HG03108 (cell line): Measurements from ENCODE around the gene PBLD.
"Not testable (repeated sequence)": the region's sequence is repeated elsewhere in the genome, so short reads cannot be mapped to it uniquely, and the experiment has no call there.

ENCODE experiments used
- ATAC-seq: cut with Tn5 transposase; IDR thresholded peaks from one replicate; pipeline ENCODE4 v1.9.1; 2021; ENCODE audit warnings: moderate library complexity; ENCODE audit not compliant: unreplicated experiment

PBLD gene

GRCh38 chr10:68331455-68332258, 1.1 kb downstream of the PBLD start, which contains the start of gene HNRNPH3:
HNRNPH3 (plus strand) TSS chr10:68332064; CDS start chr10:68337222, 5,158 bp downstream.
- peak; percentile 75 for ATAC-seq

GRCh38 chr10:68330852-68331454, 1.8 kb downstream of the PBLD start:
- no peak for ATAC-seq

DNA sequence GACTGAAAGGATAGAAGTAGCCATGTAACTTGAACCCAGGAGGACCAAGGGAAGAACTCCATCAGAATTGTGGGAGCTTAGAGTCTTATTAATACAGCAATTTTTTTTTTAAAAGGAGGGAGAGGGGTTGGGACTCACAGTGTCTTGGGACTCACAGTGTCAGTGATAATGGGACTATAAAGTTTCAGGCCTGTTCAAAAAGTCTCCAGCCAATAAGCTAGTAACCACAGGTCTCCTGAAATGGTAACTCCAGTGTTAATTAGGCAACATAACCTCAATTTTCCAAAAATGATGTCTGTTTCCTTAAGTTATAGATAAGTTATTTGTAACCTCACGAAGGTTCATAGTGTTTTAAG, 3.2 kb downstream of the PBLD start:
- no peak for ATAC-seq

- no peak for ATAC-seq
Observed at GRCh38 chr10:68327889-68328786, 4.6 kb downstream of the PBLD start.

DNA sequence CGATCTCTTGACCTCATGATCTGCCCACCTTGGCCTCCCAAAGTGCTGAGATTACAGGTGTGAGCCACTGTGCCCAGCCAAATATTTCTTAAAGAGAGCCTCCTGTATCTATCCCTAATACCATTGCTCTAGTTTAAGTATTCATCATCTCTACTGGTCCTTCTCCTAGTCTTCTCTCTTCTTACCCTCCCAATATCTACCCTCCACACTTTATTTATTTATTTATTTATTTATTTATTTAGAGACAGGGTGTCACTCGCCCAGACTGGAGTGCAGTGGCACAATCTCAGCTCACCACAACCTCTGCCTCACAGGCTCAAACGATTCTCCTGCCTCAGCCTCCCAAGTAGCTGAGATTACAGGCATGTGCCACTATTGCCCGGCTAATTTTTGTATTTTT, 8.3 kb downstream of the PBLD start:
- not testable (repeated sequence) for ATAC-seq

DNA sequence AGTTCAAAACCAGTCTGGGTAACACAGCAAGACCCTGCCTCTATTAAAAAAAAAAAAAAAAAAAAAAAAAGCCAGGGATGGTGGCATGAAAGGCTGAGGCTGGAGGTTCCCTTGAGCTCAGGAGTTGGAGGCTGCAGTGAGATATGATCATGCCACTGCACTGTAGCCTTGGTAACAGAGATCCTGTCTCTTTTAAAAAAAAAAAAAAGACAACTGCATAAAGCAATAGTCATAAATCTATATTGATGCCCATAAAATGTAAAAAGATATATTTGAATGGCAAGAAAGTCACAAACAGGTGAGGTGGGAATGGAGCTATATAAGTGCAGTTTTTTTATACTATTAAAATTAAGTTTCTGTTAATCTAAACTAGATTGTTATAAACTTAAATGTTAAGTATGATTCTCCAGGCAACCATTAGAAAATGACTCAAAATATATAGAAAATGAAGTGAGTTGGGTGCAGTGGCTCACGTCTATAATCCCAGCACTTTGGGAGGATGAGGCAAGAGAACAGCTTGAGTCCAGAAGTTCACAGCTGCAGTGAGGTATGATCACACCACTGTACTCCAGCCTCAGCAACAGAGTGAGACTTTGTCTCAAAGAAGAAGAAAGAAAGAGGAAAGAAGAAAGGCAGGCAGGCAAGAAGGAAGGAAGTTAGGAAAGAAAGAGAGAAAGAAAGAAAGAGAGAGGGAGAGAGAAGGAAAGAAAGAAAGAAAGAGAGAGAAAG, 14.2 kb downstream of the PBLD start:
- no peak for ATAC-seq

DNA sequence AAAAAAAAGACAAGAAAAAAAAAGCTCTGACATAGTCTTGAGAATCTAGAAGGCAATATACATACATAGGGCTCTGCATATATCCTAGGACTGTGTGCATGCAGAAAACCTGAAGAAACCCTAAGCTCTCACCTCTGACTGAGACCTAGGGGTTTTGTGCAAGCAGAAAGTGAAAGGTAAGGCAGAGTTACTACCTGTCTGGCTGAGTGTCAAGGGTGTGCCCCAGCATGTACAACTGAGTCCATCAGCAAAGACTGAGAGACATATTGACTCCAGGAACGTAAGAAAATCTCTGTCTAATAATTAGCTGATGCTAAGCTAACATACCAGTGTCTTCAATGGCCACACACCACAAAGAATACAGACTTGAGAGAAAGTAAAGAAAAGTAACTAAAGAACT, 17.1 kb downstream of the PBLD start:
- no peak for ATAC-seq

DNA sequence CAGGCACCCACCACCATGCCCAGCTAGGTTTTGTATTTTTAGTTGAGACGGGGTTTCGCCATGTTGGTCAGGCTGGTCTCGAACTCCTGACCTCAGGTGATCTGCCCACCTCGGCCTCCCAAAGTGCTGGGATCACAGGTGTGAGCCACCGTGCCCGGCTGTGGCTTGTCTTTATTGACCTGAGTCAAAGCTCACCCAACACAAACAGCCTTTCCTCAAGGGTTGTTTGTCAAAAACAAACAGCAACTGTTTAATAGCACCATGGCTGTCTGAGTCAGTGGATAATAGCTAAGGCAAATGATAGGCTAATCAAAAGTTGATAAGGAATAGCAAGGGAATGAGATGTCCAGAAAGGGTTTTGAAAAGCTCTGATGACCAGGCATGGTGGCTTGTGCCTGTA, 17.8 kb downstream of the PBLD start:
- ATAC-seq: not testable (repeated sequence)

- no peak for ATAC-seq
Observed at GRCh38 chr10:68310531-68310930, 22.2 kb downstream of the PBLD start.

- ATAC-seq: no peak
Observed at GRCh38 chr10:68305854-68306253, 26.9 kb downstream of the PBLD start.

GRCh38 chr10:68303849-68304412, 28.8 kb downstream of the PBLD start:
- ATAC-seq: no peak

DNA sequence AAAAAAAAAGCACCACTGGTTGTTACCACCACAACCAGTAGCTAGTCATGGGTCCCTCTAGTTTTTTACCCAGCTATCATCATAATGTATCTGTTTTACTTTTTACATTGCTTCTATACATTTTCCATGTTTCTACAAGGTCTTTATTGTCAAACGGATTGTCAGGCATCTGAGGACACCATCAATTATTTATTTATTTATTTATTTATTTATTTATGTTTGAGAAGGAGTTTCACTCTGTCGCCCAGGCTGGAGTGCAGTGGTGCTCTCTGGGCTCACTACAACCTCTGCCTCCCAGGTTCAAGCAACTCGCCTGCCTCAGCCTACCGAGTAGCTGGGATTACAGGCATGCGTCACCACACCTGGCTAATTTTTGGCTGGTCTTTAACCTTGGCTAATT, 29.9 kb downstream of the PBLD start:
- no peak for ATAC-seq

DNA sequence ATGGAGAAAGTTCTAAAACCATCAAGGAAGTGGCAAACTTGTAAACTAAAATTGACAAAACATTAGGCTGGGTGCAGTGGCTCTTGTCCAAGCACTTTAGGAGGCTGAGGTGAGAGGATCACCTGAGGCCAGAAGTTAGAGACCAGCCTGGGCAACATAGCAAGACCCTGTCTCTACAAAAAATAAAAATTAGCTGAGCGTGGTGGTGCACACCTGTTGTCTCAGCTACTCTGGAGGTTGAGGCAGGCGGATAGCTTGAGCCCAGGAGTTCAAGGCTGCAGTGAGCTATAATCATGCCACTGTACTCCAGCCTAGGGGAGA, 30.3 kb downstream of the PBLD start:
- ATAC-seq: no peak

DNA sequence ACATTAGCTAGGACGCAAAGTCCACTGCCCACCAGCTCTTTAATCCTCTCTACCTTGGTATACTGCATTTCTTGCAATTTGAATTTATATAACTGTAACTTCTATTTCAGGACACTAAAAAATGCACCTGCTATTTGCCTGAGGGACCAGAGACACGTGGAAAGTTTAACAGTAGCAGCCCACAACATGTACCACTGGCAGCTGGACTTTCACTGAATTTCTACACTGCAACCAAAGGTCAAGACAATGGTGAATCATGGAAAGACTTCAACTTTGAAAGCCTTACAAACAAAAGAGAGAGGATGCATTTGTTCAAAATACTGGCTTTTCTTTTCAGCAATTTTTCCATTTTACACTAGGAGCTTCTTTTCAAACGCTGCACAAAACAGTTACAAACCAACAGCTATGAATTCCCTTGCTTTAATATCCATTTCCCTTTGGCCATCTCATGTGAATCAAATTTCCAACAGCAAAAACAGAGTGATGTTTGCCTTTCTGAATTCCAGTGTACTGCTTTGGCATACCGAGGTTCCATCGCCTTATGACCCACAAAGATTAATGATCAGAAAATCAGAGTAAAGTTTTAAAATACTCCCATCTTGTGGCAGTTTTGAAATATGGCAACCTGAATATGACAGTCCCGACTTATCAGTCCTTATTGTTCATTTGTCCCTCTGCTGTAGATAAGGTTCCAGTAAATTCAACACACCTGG, 30.8 kb downstream of the PBLD start:
- peak; percentile 54 for ATAC-seq

DNA sequence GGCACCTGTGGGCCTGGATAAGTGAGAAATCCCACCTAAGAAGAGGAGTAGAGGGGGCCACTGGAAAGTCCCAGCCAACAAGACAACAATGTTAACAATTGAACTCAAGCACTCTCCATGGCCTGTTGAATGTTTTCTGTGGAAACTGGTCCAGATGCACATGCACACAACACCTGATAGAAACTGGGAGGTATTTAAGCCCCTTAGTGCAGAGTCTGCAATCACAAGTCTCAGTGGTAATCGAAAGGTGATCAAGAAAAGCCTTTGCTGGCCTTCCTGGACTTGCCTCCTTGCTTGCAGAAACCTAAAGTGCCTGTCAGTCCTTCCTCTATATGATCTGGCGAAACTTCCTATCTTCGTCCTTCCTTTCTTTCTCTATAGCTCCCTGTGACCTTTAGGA, 31.4 kb downstream of the PBLD start:
- ATAC-seq: no peak

GRCh38 chr10:68296843-68297663, 35.7 kb downstream of the PBLD start:
- ATAC-seq: no peak

DNA sequence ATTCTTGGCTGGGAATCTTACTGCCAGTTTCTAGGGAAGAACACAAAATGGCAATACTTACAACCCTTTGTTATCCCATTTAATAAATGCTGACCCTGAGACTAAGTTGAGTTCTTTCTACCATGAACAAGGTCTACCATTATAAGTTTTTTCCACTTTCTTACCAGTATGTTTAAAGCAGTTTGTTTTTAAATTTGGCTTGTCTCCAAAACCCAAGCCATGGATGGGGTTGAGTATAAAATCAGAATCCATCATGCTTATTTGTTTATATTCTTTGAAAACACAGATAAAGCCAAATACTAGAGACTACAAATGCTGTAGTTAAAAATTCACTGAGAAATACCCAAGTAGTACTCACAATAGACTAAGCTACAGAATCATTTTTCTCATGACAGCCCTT, 42.0 kb downstream of the PBLD start:
- no peak for ATAC-seq

DNA sequence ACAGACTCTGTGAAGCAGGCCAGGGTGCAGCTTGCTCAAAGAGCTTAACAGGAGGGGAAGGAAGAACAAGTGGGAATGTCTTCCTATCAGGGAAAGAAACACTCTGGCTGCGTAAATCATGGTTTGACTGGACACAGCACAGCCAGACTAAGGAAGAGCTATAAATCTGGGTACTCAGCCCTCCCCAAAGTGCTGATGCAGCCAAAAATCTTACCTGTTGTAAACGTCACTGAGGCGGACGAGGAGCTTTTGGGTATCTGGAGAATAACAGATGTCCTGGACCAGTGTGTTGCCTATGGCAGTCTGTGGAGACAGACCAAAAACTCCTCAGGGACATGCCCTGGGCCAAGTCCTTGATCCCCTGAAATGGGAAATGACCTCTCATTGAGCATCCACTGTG, 44.0 kb downstream of the PBLD start:
- ATAC-seq: no peak
